HG03060 (cell line): ENCODE data around the gene PLPPR3.

Experiments used
- ATAC-seq: cut with Tn5 transposase; IDR thresholded peaks from one replicate; pipeline ENCODE4 v1.9.1; 2021; ENCODE audit warnings: low read depth, moderate number of reproducible peaks; ENCODE audit not compliant: unreplicated experiment

The PLPPR3 gene

GRCh38 chr19:811506-812048 is 10.2 kb downstream of the PLPPR3 start:
- ATAC-seq = no peak

- ATAC-seq = no peak
Observed at GRCh38 chr19:810883-811489, 10.8 kb downstream of the PLPPR3 start.

GRCh38 chr19:810077-810855 is 11.5 kb downstream of the PLPPR3 start:
- no peak for ATAC-seq

GRCh38 chr19:808423-808775 is 13.4 kb downstream of the PLPPR3 start:
- no peak for ATAC-seq

- no peak for ATAC-seq
Observed at GRCh38 chr19:807627-808422, 13.9 kb downstream of the PLPPR3 start.

- no peak for ATAC-seq
Observed at GRCh38 chr19:806815-807421, 14.8 kb downstream of the PLPPR3 start.

GRCh38 chr19:805600-806550 is 15.9 kb downstream of the PLPPR3 start:
- ATAC-seq = no peak

- no peak for ATAC-seq
Observed at GRCh38 chr19:805166-805551, 16.6 kb downstream of the PLPPR3 start.

- no peak for ATAC-seq
Observed at GRCh38 chr19:804419-805165, 17.2 kb downstream of the PLPPR3 start.

GRCh38 chr19:803686-804418 is 17.9 kb downstream of the PLPPR3 start:
- ATAC-seq = no peak

GRCh38 chr19:803099-803561 is 18.6 kb downstream of the PLPPR3 start:
- no peak for ATAC-seq

- ATAC-seq = no peak
Observed at GRCh38 chr19:802498-803098, 19.2 kb downstream of the PLPPR3 start.

- no peak for ATAC-seq
Observed at GRCh38 chr19:801861-802497, 19.8 kb downstream of the PLPPR3 start.

- no peak for ATAC-seq
Observed at GRCh38 chr19:801030-801860, 20.5 kb downstream of the PLPPR3 start.

GRCh38 chr19:800360-801029 is 21.3 kb downstream of the PLPPR3 start:
- no peak for ATAC-seq
